HG03066 (cell line): ENCODE results near the gene PPP1R1C.

Experiments used
- ATAC-seq: cut with Tn5 transposase; IDR thresholded peaks from one replicate; pipeline ENCODE4 v1.9.1; 2021; ENCODE audit warnings: low read depth; ENCODE audit not compliant: unreplicated experiment

Gene PPP1R1C

GRCh38 chr2:182097571-182098164 is 112.0 kb downstream of the PPP1R1C start:
- ATAC-seq, result no peak

GRCh38 chr2:182098648-182099047 is 113.0 kb downstream of the PPP1R1C start:
- no peak for ATAC-seq

- no peak for ATAC-seq
Observed at GRCh38 chr2:182101263-182101662, 115.6 kb downstream of the PPP1R1C start.

GRCh38 chr2:182103526-182103925 is 117.9 kb downstream of the PPP1R1C start:
- ATAC-seq, result no peak

GRCh38 chr2:182110347-182110746 is 124.7 kb downstream of the PPP1R1C start:
- no peak for ATAC-seq

GRCh38 chr2:182113334-182113733 is 127.7 kb downstream of the PPP1R1C start:
- ATAC-seq, result no peak

GRCh38 chr2:182115258-182115657 is 129.6 kb downstream of the PPP1R1C start:
- ATAC-seq, result no peak

- no peak for ATAC-seq
Observed at GRCh38 chr2:182116774-182117173, 131.1 kb downstream of the PPP1R1C start.

- no peak for ATAC-seq
Observed at GRCh38 chr2:182117196-182117595, 131.5 kb downstream of the PPP1R1C start.

- no peak for ATAC-seq
Observed at GRCh38 chr2:182128821-182129707, 143.4 kb downstream of the PPP1R1C start.

GRCh38 chr2:182132605-182133004 is 147.0 kb downstream of the PPP1R1C start:
- ATAC-seq, result no peak

- ATAC-seq, result no peak
Observed at GRCh38 chr2:182133195-182133891, 147.7 kb downstream of the PPP1R1C start.

- ATAC-seq, result no peak
Observed at GRCh38 chr2:182134201-182134600, 148.5 kb downstream of the PPP1R1C start.

GRCh38 chr2:182142062-182142461 is 156.4 kb downstream of the PPP1R1C start:
- ATAC-seq, result no peak

- no peak for ATAC-seq
Observed at GRCh38 chr2:182144041-182144775, 158.6 kb downstream of the PPP1R1C start.

GRCh38 chr2:182144776-182145165 is 159.1 kb downstream of the PPP1R1C start:
- ATAC-seq, result no peak

GRCh38 chr2:182148344-182148743 is 162.7 kb downstream of the PPP1R1C start:
- ATAC-seq, result no peak

GRCh38 chr2:182163878-182164277 is 178.2 kb downstream of the PPP1R1C start:
- no peak for ATAC-seq

GRCh38 chr2:182164686-182165085 is 179.0 kb downstream of the PPP1R1C start:
- ATAC-seq, result no peak

GRCh38 chr2:182165202-182165601 is 179.5 kb downstream of the PPP1R1C start:
- ATAC-seq, result no peak

- ATAC-seq, result no peak
Observed at GRCh38 chr2:182166406-182166805, 180.8 kb downstream of the PPP1R1C start.
